ENCODE measurements around the gene NPTN.

Gene NPTN

GRCh38 chr15:73631915-73632669 lies 1.1 kb downstream of the NPTN start:
- DNase-seq (ENCODE audit: low read depth) = peak; percentile 43

- no peak for DNase-seq (ENCODE audit: low read depth)
Measured at GRCh38 chr15:73630921-73631362, 2.2 kb downstream of the NPTN start.

- no peak for DNase-seq (ENCODE audit: low read depth)
Measured at GRCh38 chr15:73629798-73630429, 3.3 kb downstream of the NPTN start.

GRCh38 chr15:73628976-73629797 lies 4.0 kb downstream of the NPTN start:
- no peak for DNase-seq (ENCODE audit: low read depth)

- DNase-seq (ENCODE audit: low read depth) = no peak
Measured at GRCh38 chr15:73628102-73628501, 5.1 kb downstream of the NPTN start.

- no peak for DNase-seq (ENCODE audit: low read depth)
Measured at GRCh38 chr15:73626072-73626471, 7.1 kb downstream of the NPTN start.

- DNase-seq (ENCODE audit: low read depth) = peak; percentile 51
Measured at GRCh38 chr15:73624530-73624929, 8.7 kb downstream of the NPTN start.

- no peak for DNase-seq (ENCODE audit: low read depth)
Measured at GRCh38 chr15:73621286-73621826, 11.8 kb downstream of the NPTN start.

GRCh38 chr15:73620078-73620477 lies 13.1 kb downstream of the NPTN start:
- DNase-seq (ENCODE audit: low read depth) = no peak

GRCh38 chr15:73617913-73618312 lies 15.3 kb downstream of the NPTN start:
- no peak for DNase-seq (ENCODE audit: low read depth)

- no peak for DNase-seq (ENCODE audit: low read depth)
Measured at GRCh38 chr15:73617301-73617831, 15.8 kb downstream of the NPTN start.

GRCh38 chr15:73608941-73609340 lies 24.2 kb downstream of the NPTN start:
- DNase-seq (ENCODE audit: low read depth) = peak; percentile 57

- no peak for DNase-seq (ENCODE audit: low read depth)
Measured at GRCh38 chr15:73608475-73608874, 24.7 kb downstream of the NPTN start.

GRCh38 chr15:73607843-73608242 lies 25.3 kb downstream of the NPTN start:
- no peak for DNase-seq (ENCODE audit: low read depth)

GRCh38 chr15:73607405-73607804 lies 25.8 kb downstream of the NPTN start:
- no peak for DNase-seq (ENCODE audit: low read depth)

GRCh38 chr15:73605759-73606436 lies 27.3 kb downstream of the NPTN start:
- DNase-seq (ENCODE audit: low read depth) = no peak

GRCh38 chr15:73604477-73604876 lies 28.7 kb downstream of the NPTN start:
- DNase-seq (ENCODE audit: low read depth) = no peak

GRCh38 chr15:73602992-73603391 lies 30.2 kb downstream of the NPTN start:
- DNase-seq (ENCODE audit: low read depth) = no peak

GRCh38 chr15:73602446-73602843 lies 30.7 kb downstream of the NPTN start:
- DNase-seq (ENCODE audit: low read depth) = no peak

- peak; percentile 62 for DNase-seq (ENCODE audit: low read depth)
Measured at GRCh38 chr15:73601451-73602445, 31.4 kb downstream of the NPTN start.
